G401.6 (cell line): ENCODE results near the gene TNC.

ENCODE experiments used
- FAIRE-seq: peaks from 2 replicates; lab custom pipeline; 2012; peaks lifted over from hg19 to GRCh38; lab: Jason Lieb, UNC

The TNC gene

GRCh38 chr9:115008536-115009270, 109.3 kb downstream of the TNC start:
- no peak for FAIRE-seq

- FAIRE-seq: no peak
Measured at GRCh38 chr9:115006660-115007059, 111.3 kb downstream of the TNC start.

GRCh38 chr9:115005322-115005721, 112.6 kb downstream of the TNC start:
- FAIRE-seq: no peak

GRCh38 chr9:115004545-115004944, 113.4 kb downstream of the TNC start:
- FAIRE-seq: no peak

- FAIRE-seq: no peak
Measured at GRCh38 chr9:115002371-115003120, 115.4 kb downstream of the TNC start.

- FAIRE-seq: no peak
Measured at GRCh38 chr9:115000217-115000639, 117.7 kb downstream of the TNC start.

- no peak for FAIRE-seq
Measured at GRCh38 chr9:114998326-114998725, 119.6 kb downstream of the TNC start.

GRCh38 chr9:114995681-114996221, 122.2 kb downstream of the TNC start:
- FAIRE-seq: no peak

- no peak for FAIRE-seq
Measured at GRCh38 chr9:114994768-114995167, 123.2 kb downstream of the TNC start.

- FAIRE-seq: no peak
Measured at GRCh38 chr9:114991861-114992260, 126.1 kb downstream of the TNC start.

- FAIRE-seq: no peak
Measured at GRCh38 chr9:114990901-114991300, 127.1 kb downstream of the TNC start.

GRCh38 chr9:114989600-114990410, 128.2 kb downstream of the TNC start:
- FAIRE-seq: no peak

GRCh38 chr9:114988962-114989599, 128.9 kb downstream of the TNC start:
- no peak for FAIRE-seq

- no peak for FAIRE-seq
Measured at GRCh38 chr9:114987116-114987515, 130.8 kb downstream of the TNC start.

GRCh38 chr9:114985959-114986501, 131.9 kb downstream of the TNC start:
- FAIRE-seq: no peak

GRCh38 chr9:114981063-114981462, 136.9 kb downstream of the TNC start:
- no peak for FAIRE-seq

GRCh38 chr9:114973216-114973615, 144.7 kb downstream of the TNC start:
- no peak for FAIRE-seq

- no peak for FAIRE-seq
Measured at GRCh38 chr9:114972510-114973136, 145.3 kb downstream of the TNC start.
